GM19463 (cell line): ENCODE results near the gene FOXJ1.

ENCODE experiments used
- ATAC-seq: cut with Tn5 transposase; IDR thresholded peaks from one replicate; pipeline ENCODE4 v1.9.1; 2021; ENCODE audit warnings: mild to moderate bottlenecking, moderate library complexity; ENCODE audit not compliant: unreplicated experiment

Gene FOXJ1

DNA sequence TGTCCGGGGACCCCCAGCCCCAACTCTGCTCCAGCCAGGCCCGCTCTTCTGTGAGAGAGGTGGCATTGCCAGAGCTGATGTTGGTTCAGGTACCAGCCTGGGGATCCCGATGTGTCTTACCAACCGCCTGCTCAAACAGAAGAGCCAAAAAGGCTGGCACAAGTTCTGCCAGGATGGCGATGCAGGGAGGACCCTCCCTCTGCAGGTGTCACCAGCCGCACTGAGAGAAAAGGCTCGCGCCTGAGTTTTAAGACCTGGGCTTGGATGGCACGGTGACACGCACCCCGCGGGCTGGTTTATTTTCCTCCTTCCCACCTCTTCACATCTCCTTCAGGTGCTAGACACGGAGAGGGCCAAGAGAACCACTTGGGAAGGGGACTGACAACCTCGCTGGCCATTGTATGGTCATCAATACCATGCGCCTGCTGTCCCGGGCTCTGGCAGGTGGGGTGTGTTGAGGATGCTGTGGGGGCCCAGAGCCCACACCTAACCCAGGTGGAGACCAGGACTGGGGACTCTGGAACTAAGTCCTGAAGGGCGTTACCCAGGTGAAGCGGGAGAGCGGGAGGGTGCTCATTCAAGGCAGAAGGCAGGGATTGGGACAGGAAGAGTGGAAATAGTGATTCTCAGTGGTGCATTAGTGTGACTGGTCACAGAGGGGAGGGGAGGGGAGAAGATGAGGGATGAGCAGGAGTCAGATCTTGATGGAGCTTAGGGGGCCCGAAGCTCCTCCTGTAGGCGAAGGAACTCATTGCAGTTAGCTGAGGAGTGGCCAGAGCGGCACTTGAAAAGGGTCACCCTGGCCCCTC lies 16.3 kb downstream of the FOXJ1 start:
- ATAC-seq = no peak

DNA sequence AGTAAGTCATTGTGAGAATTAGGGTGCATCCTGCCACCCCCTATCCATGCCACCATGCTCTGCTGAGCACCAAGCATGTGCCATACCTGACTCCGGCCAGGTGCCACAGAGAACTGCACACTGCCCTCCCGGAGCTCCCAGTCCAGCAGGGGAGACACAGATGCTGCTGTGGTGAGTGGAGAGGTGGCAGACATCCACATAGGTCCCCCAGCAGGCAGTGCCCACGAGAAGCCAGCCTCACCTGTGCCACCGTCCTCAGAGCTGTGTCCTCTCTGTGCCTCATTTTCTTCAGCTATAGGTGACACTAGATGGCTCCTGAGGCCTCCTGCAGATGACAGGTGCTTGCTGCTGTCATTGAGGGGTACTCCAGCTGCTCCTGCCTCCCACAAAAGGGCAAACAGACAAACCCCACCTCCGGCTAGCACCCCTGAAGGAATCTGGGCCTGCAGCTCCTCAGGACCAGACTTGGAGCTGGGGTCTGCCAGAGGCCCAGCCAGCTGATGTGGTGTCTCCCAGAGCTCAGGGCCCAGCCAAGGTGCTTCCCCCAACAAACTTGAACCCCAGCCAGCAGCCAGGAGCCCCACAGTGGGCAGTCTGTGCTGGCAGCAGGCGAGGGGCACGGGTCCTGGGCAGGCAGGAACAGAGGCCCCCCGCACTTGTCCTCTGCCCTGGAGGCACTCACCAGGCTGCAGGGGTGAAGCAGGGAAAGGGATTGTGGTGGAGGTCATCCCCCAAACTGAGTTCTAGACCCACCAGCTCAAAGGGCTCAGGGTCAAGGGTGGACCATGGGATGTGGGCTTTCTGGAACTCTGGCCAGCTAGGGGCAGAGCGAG lies 17.1 kb downstream of the FOXJ1 start:
- ATAC-seq = no peak

DNA sequence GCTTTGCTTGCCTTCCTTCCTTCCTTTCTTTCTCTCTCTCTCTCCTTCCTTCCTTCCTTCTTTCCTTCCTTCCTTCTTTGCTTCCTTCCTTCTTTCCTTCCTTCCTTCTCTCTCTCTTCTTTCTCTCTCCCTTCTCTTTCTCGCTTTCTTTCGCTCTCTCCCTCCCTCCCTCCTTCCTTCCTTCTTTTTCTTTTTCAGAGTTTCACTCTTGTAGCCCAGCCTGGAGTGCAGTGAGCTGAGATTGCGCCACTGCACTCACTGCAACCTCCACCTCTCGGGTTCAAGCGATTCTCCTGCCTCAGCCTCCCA lies 17.9 kb downstream of the FOXJ1 start:
- no peak for ATAC-seq

DNA sequence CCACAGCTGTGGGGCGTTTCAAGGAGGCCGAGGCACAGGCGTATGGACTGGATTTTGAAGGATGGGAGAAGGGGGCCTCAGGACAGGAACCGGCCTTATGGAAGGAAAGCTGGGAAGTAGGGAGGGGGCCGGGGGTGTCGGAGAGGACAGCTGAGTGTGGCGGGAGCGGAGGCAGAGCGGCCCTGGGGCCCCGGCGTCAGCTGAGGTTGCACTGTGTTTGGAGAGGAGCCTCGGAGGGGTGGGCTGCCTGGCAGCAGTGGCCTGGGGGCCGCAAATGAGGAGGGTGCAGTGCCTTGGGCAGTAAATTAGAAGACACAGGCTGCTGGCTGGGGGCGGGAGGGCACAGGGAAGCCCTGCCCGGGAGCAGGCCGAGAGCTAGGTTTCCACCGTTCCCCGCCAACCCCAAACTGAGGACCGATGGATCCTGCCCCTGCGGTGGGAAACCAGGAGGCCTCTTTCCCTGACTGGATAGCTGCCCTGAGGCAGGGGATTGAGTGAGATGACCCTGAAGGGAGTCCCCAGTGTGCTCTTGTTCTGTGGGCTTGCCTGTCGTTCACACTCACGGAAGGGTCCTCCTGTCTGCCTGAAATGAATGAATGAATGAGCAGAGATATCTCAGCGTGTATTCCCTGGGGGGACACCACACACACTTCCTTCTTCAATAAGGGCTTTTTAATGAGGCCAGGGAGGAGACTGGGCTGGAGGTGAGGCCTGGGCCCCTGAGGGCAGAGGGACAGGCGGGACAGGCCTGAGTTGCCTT lies 18.4 kb downstream of the FOXJ1 start:
- ATAC-seq = no peak

DNA sequence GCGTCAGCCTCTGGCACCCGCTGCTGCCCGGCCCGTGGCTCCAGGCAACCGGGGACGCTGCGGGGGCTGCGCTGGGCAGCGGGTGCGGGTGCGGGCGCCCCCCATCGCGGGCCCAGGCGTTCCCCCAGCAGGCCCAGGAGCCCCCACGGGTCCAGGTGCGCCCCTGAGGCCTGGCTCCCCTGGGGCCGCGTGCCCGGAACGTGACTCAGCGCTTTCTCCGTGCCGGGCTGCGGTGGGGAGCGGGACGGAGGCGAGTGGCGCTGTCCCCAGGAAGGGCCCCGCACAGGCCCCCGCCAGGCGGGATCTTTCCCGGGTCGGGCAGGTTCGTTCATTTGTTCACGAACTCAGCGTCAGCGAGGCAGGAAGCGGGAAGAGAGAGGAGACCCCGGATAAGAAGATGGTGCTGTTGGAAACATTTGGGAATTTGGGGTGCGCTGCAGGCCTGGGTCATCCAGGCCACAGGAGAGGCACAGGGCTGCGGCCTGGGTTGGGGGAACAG lies 19.1 kb downstream of the FOXJ1 start:
- ATAC-seq = no peak

DNA sequence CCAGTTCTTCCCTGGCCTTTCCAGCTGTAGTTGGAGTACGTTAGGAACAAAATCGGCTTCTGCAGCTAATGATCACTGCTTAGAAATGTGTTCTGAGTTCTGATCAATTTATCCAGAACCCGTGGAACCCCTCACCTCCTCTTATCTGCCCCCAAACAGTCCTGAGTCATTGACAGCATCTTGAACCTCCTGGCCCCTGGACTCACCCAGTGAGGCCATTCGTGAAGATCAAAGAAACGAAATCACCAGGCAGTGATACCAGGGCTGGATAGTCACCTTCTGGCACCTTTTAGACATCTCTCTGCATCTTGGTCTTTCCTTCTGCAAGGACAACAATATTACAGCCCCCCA lies 20.4 kb downstream of the FOXJ1 start:
- no peak for ATAC-seq

DNA sequence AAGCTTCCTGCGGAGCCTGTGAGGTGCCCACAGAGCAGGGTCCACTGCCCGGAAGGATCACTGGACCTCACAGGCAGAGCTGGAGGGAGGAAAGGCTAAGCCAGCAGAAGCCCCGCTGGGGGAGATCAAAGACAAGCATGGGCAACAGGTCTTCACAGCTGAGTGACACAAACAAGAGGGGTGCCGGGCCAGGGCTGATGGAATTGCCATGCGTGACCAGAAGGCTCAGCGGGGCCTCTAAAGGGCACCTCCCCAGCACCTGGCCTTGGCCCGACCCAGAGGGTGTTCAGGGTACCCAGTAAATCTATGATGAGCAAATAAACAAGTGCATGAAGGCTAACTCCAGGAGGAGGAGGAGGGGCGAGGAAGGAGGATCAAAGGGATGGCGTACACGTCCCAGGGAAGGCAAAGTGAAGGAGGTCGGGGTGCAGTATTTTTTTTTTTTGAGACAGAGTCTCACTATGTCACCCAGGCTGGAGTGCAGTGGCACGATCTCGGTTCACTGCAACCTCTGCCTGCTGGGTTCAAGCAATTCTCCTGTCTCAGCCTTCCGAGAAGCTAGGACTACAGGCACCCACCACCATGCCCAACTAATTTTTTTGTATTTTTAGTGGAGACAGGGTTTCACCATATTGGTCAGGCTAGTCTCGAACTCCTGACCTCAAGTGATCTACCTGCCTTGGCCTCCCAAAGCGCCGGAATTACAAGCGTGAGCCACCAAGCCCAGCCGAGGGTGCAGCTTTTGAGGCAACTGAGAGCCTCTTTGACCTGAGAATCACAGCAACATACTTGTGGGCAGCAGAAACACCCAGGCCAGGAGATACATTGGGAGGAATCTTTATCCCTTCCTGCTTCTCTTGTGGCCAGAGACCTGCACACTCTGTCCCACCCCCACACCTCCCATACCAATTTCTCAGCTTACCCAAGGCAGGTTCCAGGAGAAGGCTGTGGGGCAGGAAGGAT lies 21.4 kb downstream of the FOXJ1 start:
- ATAC-seq = no peak

DNA sequence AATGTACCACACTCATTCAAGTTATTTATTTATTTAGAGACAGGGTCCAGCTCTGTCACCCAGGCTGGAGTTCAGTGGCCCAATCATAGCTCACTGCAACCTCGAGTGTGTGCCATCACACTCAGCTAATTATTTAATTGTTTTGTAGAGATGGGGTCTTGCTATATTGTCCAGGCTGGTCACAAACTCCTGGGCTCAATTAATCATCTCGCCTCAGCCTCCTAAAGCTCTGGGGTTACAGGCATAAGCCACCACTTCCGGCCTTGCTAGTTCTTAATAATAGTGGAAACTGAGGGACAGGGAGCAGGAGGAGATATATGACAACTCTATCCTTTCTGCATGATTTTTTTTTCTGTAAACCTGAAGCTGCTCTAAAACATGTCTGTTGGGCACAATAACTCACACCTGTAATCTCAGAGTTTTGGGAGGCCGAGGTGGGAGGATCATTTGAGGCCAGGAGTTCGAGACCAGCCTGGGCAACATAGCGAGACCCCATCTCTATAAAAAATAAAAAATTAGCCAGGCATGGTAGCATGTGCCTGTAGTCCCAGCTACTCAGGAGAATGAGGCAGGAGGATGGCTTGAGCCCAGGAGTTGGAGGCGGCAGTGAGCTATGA lies 25.8 kb downstream of the FOXJ1 start:
- no peak for ATAC-seq

DNA sequence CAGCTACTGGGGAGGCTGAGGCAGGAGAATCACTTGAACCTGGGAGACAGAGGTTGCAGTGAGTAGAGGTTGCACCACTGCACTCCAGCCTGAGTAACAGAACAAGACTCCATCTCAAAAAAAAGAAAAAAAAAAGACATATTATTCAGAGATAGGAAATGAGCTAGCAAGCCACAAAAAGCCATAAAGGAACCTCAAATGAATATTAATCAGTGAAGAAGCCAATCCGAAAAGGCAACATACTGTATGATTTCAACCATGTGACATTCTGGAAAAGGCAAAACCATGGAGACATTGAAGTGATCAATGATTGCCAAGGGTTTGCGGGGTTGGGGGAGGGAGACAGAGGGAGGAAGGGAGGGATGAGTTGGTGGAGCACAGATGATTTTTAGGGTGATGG lies 29.1 kb downstream of the FOXJ1 start:
- ATAC-seq = no peak

DNA sequence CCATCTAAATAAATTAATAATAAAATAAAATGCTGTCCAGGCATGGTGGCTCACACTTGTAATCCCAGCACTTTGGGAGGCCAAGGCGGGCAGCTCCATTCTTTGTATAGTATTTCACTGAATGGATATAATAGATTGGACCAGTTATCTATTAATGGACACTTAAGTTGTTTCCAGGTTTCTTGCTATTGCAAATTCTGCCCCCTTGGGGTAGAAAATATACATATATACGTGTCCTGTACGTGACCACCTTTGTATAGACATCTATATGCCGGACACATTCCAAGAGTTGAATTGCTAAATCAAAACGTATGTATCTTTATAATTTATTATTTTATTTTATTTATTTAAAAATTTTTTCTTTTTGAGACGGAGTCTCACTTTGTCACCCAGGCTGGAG lies 33.5 kb downstream of the FOXJ1 start:
- ATAC-seq = no peak

DNA sequence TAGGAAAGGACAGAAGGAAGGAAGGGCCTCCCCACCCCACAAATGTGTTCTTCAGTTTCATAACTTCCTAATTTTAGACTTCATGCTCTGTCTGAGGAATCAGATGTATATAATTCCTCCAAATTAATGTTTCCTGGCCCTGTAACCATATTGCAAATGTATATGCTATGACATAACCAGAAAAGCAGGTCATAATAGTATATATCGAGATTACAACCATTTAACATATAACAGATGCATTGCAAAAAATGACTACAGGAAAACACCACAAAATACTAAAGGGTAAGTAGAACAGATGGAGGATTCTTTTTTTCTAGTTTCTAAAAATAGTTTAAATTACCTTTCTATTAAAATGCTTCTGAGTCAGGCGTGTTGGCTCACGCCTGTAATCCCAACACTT lies 34.3 kb downstream of the FOXJ1 start:
- ATAC-seq = no peak

DNA sequence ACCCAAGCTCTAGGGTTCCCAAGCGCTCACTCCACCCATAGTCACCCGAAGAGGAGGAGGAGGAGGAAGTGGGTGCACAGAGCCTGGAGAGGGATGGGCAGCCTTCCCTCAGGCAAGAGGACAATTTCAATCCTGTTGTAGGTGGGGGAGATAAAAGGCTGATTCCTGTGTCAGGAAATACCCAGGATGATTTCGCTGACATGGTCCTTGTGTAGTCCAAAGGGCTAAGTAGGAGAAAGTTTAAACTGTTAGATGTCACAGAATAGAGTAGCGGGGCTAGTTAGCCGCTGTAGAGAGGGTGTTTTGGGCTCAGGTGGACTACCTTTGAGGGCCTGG lies 36.2 kb downstream of the FOXJ1 start:
- ATAC-seq = no peak

DNA sequence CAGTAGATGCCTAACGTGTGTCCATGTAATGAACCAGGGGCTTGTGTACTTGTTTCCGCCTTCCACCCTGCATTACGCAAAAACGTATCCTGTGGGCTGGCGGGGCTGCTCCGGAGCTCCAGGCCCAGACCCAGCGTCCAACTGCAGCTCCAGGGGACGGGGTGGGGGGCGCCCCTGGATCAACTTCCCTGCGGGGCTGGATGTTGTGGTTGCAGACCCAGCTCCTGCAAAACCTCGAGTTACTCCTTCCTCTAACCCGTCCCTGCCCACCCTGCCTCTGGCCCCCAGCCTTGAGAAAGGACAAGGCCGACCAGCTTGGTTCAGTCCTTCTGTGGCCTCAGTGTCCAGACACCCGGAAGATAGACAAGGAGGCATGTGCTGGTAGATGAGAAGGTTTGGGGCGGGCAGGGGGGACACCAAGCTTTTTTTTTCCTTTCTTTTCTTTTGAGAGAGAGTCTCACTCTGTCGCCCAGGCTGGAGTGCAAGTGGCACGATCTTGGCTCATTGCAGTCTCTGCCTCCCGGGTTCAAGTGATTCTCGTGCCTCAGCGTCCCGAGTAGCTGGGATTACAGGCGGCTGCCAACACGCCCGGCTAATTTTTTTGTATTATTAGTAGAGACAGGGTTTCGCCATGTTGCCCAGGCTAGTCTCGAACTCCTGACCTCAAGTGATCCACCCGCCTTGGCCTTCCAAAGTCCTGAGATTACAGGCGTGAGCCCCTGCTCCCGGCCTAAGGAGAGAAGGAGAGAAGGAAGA lies 36.7 kb downstream of the FOXJ1 start:
- no peak for ATAC-seq

DNA sequence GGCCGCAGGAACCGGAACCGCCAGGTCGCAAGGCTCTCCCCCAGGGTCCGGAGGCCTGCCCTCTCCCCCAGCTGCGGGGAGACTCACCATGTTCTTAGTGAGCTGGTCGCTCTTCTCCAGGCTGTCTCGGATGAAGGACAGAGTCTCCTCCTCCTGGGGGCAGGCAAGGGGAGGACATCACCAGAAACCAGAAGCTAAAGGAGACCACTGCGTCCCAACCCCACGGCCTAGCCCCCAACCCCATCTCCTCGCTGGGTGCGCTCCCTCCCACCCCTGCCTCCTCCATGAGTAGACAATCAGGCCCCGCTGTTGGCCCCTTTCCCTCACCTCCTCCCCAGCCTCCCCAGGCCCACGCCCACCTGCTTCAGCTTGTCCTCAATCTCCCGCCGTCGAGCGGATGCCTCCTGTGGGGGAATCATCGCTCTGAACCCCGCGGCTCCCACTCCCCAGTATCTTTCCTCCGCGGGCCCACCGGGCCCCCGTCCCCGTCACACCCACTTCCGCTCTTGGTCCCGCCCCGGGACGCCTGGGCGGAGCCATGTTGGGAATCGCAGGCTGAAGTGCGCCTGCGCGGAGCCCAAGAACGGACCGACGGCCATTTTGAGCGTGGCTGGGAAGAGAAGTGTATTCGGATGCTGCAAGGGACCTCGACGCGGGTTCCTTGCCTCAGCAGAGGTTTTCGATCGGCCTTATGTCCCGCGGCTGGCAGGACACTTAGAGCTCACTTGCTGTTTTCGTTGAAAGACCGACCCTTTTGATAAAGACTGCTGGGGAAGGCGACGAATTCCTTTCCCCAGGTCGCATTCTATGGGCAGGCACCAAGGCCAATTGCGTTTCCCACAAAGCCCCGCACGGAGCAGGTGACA lies 37.5 kb downstream of the FOXJ1 start, which contains the start of gene EXOC7:
EXOC7 (minus strand) TSS at position 514 of the 866 bp plus-strand sequence; CDS start at position 419, 95 bp downstream.
- ATAC-seq = peak; percentile 85

DNA sequence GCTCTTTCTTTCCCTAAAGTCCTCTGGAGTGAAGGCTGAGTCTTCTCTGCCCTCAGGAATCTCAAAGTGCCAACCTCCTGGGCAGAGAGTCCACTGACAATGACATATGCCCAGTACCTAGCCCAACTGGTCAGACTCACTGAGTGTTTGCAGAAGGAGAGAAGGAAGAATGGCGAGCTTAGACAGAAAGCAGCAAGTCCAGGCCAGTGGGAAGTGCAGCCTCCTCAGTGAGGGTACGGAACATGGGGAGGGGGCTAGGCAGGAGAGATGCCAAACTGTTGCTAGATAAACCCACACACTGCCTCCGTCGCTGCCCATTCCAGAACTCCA lies 38.1 kb downstream of the FOXJ1 start:
- peak; percentile 9 for ATAC-seq

DNA sequence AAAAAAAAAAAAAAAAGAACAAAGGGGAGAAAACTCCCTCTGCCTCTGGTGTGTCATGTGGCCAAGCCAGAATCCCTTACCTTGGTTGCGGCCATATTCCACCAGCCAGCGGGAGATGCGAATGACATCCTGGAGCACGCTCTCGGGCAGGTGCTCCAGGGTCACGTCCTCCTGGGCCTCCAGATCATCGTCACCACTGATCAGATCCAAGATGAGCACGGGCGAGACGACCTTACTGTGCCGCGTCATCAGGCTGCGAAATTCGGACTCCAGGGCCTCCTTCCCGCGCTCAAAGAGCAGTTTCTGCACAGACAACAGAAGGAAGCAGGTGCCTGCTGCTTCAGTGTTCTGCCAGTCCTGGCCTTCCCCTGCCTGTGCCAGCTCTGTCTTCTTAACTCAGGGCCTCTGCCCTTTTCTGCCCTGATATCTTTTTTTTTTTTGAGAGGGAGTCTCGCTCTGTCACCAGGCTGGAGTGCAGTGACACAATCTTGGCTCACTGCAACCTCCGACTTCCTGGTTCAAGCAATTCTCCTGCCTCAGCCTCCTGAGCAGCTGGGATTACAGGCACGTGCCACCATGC lies 43.2 kb downstream of the FOXJ1 start:
- no peak for ATAC-seq

DNA sequence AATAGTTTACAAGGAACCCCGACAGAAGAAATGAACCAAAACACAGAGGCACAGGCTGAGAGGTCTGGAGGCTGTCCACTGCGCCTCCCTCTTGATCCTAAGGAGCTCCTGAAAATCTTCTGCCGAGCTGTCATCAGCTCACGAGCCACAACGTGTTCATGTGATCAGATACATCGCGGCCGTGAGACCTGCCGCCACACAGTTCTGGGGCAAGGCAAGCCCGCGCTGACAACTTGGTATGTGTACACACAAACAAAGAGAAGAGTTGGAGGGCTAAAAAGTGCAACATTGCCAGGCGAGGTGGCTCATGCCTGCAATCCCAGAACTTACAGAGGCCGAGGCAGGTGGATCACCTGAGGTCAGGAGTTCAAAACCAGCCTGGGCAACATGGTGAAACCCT lies 45.1 kb downstream of the FOXJ1 start:
- ATAC-seq = no peak

DNA sequence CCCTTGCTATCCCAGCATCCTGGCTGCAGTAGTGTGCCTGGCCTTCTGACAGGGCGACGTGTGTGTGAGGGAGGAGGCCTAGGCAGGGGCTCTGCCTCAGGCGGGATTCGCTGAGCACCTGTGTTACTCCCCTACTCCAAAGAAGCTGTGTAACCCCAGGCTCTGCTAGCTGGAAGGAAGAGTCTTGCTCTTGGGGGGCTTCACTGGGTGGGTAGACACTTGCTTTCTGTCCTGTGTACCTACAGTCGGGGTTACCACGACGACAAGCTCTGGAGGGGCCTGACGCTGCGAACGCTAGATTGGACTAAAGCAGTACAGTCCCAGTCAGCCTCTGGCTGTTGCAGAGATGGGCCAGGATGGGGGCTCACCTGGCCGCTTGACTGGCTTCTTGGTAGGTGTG lies 47.0 kb downstream of the FOXJ1 start:
- ATAC-seq = no peak
